Panc1 (cell line): ENCODE measurements around the gene PLCB4. TPM values are rescaled to one million over a fixed set of nuclear protein-coding genes. Genes with fewer than 3 reads are reported as not detected.

Experiments used
- ATAC-seq: fragments of 200-7000 bp; cut with Tn5 transposase; 2 replicates; pipeline ENCODE4 v1.9.1; 2020; ENCODE audit warnings: mild to moderate bottlenecking, moderate library complexity
- BruUV-seq: library from RNA; stranded (reverse); fragments of 400-500 nt; replicated peaks from 2 replicates; lab custom pipeline; 2021; lab: Mats Ljungman, UMichigan
- CTCF ChIA-PET: fragments of 300-600 bp; sonication (Branson Sonifier 250); formaldehyde crosslinking; loops from one replicate; lab custom pipeline; 2022; ENCODE audit warnings: antibody characterized with exemption; lab: Charles Lee
- POLR2A ChIA-PET: fragments of 300-600 bp; sonication (Branson Sonifier 250); formaldehyde crosslinking; loops from one replicate; lab custom pipeline; 2022; ENCODE audit warnings: antibody characterized with exemption; lab: Charles Lee
- DNase-seq: peaks from one replicate; pipeline ENCODE4 v3.0.0-alpha.2; 2010; ENCODE audit warnings: low read depth, low spot score
- H3K27ac ChIP-seq: 2 replicates; pipeline ENCODE4 v1.5.1; 2011; ENCODE audit warnings: mild to moderate bottlenecking, low read length, inconsistent platforms
- H3K27me3 ChIP-seq: fragments of 200-500 bp; sonication (Bioruptor generic); 2 replicates; pipeline ENCODE4 v1.6.0; 2014; ENCODE audit warnings: low read length, inconsistent platforms; ENCODE audit not compliant: control insufficient read depth, insufficient read depth
- H3K36me3 ChIP-seq: fragments of 200-500 bp; sonication (Bioruptor generic); 2 replicates; pipeline ENCODE4 v1.5.1; 2014; ENCODE audit warnings: inconsistent platforms, mild to moderate bottlenecking, low read length, moderate library complexity; ENCODE audit not compliant: control insufficient read depth, insufficient read depth
- H3K4me1 ChIP-seq: 2 replicates; pipeline ENCODE4 v1.5.1; 2011; ENCODE audit warnings: inconsistent platforms, mild to moderate bottlenecking, low read length, moderate library complexity; ENCODE audit not compliant: control insufficient read depth, insufficient read depth
- H3K4me3 ChIP-seq, 2 experiments: 2 replicates each; pipeline ENCODE4 v1.5.1; 2011 to 2012; ENCODE audit warnings: low read depth in 2 of 2, low read length in 2 of 2, mild to moderate bottlenecking in 2 of 2, inconsistent platforms in 1 of 2, moderate library complexity in 1 of 2
- H3K9me3 ChIP-seq: fragments of 200-500 bp; sonication (Bioruptor generic); 2 replicates; pipeline ENCODE4 v1.5.1; 2014; ENCODE audit warnings: low read depth, mild to moderate bottlenecking, inconsistent platforms, low read length, moderate library complexity; ENCODE audit not compliant: control insufficient read depth, insufficient read depth
- POLR2AphosphoS5 ChIP-seq: IDR thresholded peaks from 2 replicates; pipeline ENCODE4 v1.6.1; 2012; ENCODE audit warnings: mild to moderate bottlenecking, low read depth, low read length, moderate library complexity
- SIN3A ChIP-seq: IDR thresholded peaks from 2 replicates; pipeline ENCODE4 v1.6.1; 2012; ENCODE audit warnings: low read depth, mild to moderate bottlenecking, low read length, moderate library complexity, borderline replicate concordance; ENCODE audit not compliant: insufficient read depth
- TCF7L2 ChIP-seq: IDR thresholded peaks from 2 replicates; pipeline ENCODE4 v1.6.1; 2011; ENCODE audit warnings: mild to moderate bottlenecking, low read depth, low read length, inconsistent platforms
- in situ Hi-C: cut with HindIII; loops from 2 replicates; pipeline ENCODE4 v1.10.0; 2016; ENCODE audit warnings: low sequenced_read_pairs, low pct_unique_long_range_greater_than_20kb
- intact Hi-C: fragments of 100-400 bp; cut with micrococcal nuclease; formaldehyde crosslinking; loops from one replicate; pipeline ENCODE4 v1.10.0; 2022; ENCODE audit not compliant: unreplicated experiment
- total RNA-seq: library from RNA; stranded (reverse); gene quantifications from one replicate; pipeline ENCODE4 v1.2.1, GENCODE V29; 2021; ENCODE audit not compliant: unreplicated experiment
- TF ChIP-seq, protein P1 (sequence below), 2 experiments: IDR thresholded peaks; 2 replicates each; pipeline ENCODE4 v1.6.1; 2011 to 2012; ENCODE audit warnings: low read depth in 2 of 2, control low read depth in 1 of 2, low read length in 1 of 2, mild to moderate bottlenecking in 1 of 2, moderate library complexity in 1 of 2; ENCODE audit not compliant: insufficient read depth in 1 of 2
- TF ChIP-seq, protein P2 (sequence below): fragments of 450-650 bp; IDR thresholded peaks from 2 replicates; pipeline ENCODE4 v1.5.1; 2017; ENCODE audit warnings: mild to moderate bottlenecking

Gene PLCB4
- total RNA-seq, 1 experiment from 2014 or later = 1.5 TPM

- intact Hi-C loops = no loop called here
- ChIA-PET CTCF (no interaction called here), POLR2A (no interaction called here)
- BruUV-seq = no TSS peak
- in situ Hi-C loops = no loop called here
- Histone ChIP-seq H3K9me3 (no peaks in the 10 kb centered on the region), H3K27me3 (peaks cover 29% of the 10 kb centered on the region), H3K4me3 (no peak overlapping the region), H3K27ac (no peak overlapping the region), H3K4me1 (peaks cover 5% of the 10 kb centered on the region; the same call in 1 of the 2 replicates), H3K36me3 (no peaks in the 10 kb centered on the region; the same call in 1 of the 2 replicates)
- no peak for TF ChIP-seq SIN3A
- TF ChIP-seq, protein P1, sequence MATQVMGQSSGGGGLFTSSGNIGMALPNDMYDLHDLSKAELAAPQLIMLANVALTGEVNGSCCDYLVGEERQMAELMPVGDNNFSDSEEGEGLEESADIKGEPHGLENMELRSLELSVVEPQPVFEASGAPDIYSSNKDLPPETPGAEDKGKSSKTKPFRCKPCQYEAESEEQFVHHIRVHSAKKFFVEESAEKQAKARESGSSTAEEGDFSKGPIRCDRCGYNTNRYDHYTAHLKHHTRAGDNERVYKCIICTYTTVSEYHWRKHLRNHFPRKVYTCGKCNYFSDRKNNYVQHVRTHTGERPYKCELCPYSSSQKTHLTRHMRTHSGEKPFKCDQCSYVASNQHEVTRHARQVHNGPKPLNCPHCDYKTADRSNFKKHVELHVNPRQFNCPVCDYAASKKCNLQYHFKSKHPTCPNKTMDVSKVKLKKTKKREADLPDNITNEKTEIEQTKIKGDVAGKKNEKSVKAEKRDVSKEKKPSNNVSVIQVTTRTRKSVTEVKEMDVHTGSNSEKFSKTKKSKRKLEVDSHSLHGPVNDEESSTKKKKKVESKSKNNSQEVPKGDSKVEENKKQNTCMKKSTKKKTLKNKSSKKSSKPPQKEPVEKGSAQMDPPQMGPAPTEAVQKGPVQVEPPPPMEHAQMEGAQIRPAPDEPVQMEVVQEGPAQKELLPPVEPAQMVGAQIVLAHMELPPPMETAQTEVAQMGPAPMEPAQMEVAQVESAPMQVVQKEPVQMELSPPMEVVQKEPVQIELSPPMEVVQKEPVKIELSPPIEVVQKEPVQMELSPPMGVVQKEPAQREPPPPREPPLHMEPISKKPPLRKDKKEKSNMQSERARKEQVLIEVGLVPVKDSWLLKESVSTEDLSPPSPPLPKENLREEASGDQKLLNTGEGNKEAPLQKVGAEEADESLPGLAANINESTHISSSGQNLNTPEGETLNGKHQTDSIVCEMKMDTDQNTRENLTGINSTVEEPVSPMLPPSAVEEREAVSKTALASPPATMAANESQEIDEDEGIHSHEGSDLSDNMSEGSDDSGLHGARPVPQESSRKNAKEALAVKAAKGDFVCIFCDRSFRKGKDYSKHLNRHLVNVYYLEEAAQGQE (IDR thresholded peaks at IDR 0.05; ENCODE audit: insufficient read depth in 1 of 2, low read depth in 2 of 2, low read length in 1 of 2) = no peak
- TF ChIP-seq, protein P2, sequence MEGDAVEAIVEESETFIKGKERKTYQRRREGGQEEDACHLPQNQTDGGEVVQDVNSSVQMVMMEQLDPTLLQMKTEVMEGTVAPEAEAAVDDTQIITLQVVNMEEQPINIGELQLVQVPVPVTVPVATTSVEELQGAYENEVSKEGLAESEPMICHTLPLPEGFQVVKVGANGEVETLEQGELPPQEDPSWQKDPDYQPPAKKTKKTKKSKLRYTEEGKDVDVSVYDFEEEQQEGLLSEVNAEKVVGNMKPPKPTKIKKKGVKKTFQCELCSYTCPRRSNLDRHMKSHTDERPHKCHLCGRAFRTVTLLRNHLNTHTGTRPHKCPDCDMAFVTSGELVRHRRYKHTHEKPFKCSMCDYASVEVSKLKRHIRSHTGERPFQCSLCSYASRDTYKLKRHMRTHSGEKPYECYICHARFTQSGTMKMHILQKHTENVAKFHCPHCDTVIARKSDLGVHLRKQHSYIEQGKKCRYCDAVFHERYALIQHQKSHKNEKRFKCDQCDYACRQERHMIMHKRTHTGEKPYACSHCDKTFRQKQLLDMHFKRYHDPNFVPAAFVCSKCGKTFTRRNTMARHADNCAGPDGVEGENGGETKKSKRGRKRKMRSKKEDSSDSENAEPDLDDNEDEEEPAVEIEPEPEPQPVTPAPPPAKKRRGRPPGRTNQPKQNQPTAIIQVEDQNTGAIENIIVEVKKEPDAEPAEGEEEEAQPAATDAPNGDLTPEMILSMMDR = no peak
- TF ChIP-seq POLR2AphosphoS5 = no peak
- no peak for TF ChIP-seq TCF7L2
- ATAC-seq (no peak), DNase-seq (no peak)
Observed at GRCh38 chr20:9517297-9518162, 448.6 kb downstream of the PLCB4 start.

DNA sequence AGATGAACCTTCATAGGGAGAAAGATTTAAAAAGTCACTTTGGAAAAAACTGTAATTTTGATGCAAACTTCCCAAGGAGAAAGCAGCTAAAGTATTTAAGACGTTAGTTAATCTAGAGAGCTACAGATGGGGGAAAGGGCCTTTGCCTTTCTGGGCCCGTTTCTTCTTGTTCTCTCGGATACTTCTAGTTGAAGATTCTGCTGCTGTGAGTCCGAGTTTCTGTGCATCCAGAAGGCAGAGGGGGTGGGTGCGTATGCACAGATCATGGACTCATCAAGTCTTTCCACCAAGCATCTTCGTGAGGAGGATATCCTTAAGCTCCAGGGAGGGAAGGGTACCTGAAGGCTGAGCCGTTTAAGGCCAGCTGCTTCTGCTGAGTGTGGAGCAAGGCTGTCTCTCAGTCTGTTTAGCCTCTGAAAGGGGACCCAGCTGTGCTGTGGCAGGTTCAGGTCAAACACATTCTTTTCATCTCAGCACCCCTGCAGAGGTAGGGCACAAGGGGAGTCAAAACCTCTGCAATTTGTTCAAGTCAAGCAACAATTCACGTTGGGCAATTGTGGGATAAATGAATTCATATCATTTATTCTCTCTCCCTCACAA is 449.8 kb downstream of the PLCB4 start:
- BruUV-seq = no TSS peak
- DNase-seq (no peak), ATAC-seq (no peak)
- H3K27me3 ChIP-seq = peaks cover 18% of the 10 kb centered on the region
- intact Hi-C loops = no loop called here
- H3K36me3 ChIP-seq = no peaks in the 10 kb centered on the region
- no peak overlapping the region for H3K27ac ChIP-seq
- TF ChIP-seq TCF7L2 (no peak), POLR2AphosphoS5 (no peak), SIN3A (no peak)
- TF ChIP-seq, protein P1 (IDR thresholded peaks at IDR 0.05; ENCODE audit: insufficient read depth in 1 of 2, low read depth in 2 of 2, low read length in 1 of 2) = no peak
- POLR2A ChIA-PET = no interaction called here
- H3K9me3 ChIP-seq = no peaks in the 10 kb centered on the region
- CTCF ChIA-PET = no interaction called here
- peaks cover 5% of the 10 kb centered on the region; the same call in 1 of the 2 replicates for H3K4me1 ChIP-seq
- H3K4me3 ChIP-seq = no peak overlapping the region
- in situ Hi-C loops = no loop called here
